RWPE1 (cell line): Measurements from ENCODE around the gene IFT122.

Experiments used
- CTCF ChIA-PET: fragments of 350-600 bp; sonication (Branson Sonifier 250); formaldehyde crosslinking; extraction: SDS; loops from one replicate; lab custom pipeline; 2021; lab: Yijun Ruan, JAX
- POLR2A ChIA-PET: fragments of 400-600 bp; formaldehyde crosslinking; extraction: SDS; loops from one replicate; lab custom pipeline; 2020; ENCODE audit warnings: antibody characterized with exemption; ENCODE audit not compliant: low non-redundant PET; lab: Yijun Ruan, JAX
- DNase-seq: peaks from one replicate; pipeline ENCODE4 v3.0.0; 2012; ENCODE audit warnings: low spot score
- H3K27ac ChIP-seq: fragments of 450-650 bp; 2 replicates; pipeline ENCODE4 v1.5.1; 2017
- TF ChIP-seq, protein P1 (sequence below): fragments of 450-650 bp; conservative IDR thresholded peaks from 2 replicates; pipeline ENCODE4 v1.5.1; 2017; ENCODE audit warnings: low read depth, mild to moderate bottlenecking

Gene IFT122

GRCh38 chr3:129528589-129529100 is 88.6 kb downstream of the IFT122 start, which contains the start of gene RHO:
Gene RHO (plus strand): TSS chr3:129528639. CDS start chr3:129528734, 95 bp downstream.
- TF ChIP-seq, protein P1, sequence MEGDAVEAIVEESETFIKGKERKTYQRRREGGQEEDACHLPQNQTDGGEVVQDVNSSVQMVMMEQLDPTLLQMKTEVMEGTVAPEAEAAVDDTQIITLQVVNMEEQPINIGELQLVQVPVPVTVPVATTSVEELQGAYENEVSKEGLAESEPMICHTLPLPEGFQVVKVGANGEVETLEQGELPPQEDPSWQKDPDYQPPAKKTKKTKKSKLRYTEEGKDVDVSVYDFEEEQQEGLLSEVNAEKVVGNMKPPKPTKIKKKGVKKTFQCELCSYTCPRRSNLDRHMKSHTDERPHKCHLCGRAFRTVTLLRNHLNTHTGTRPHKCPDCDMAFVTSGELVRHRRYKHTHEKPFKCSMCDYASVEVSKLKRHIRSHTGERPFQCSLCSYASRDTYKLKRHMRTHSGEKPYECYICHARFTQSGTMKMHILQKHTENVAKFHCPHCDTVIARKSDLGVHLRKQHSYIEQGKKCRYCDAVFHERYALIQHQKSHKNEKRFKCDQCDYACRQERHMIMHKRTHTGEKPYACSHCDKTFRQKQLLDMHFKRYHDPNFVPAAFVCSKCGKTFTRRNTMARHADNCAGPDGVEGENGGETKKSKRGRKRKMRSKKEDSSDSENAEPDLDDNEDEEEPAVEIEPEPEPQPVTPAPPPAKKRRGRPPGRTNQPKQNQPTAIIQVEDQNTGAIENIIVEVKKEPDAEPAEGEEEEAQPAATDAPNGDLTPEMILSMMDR, result no peak
- no peak for DNase-seq
- CTCF ChIA-PET, result no interaction called here
- POLR2A ChIA-PET, result no interaction called here
- no peak within 1 kb of the TSS for H3K27ac ChIP-seq

- ChIA-PET CTCF (no interaction called here), POLR2A (no interaction called here)
- H3K27ac ChIP-seq, result no peak overlapping the region
- no peak for DNase-seq
- TF ChIP-seq, protein P1, result no peak
Measured at GRCh38 chr3:129529436-129530210, 89.6 kb downstream of the IFT122 start.

- DNase-seq, result no peak
- TF ChIP-seq, protein P1, result no peak
- H3K27ac ChIP-seq, result no peak overlapping the region
- ChIA-PET CTCF (no interaction called here), POLR2A (no interaction called here)
Measured at GRCh38 chr3:129530251-129530791, 90.3 kb downstream of the IFT122 start.

- ChIA-PET CTCF (no interaction called here), POLR2A (no interaction called here)
- DNase-seq, result no peak
- TF ChIP-seq, protein P1, result no peak
- H3K27ac ChIP-seq, result no peak overlapping the region
Measured at GRCh38 chr3:129530821-129531220, 90.8 kb downstream of the IFT122 start.

GRCh38 chr3:129531699-129532098 is 91.7 kb downstream of the IFT122 start:
- POLR2A ChIA-PET, result no interaction called here
- no peak overlapping the region for H3K27ac ChIP-seq
- TF ChIP-seq, protein P1, result no peak
- DNase-seq, result no peak
- CTCF ChIA-PET, result no interaction called here

GRCh38 chr3:129532261-129532660 is 92.2 kb downstream of the IFT122 start:
- ChIA-PET POLR2A (no interaction called here), CTCF (no interaction called here)
- TF ChIP-seq, protein P1, result no peak
- no peak for DNase-seq
- no peak overlapping the region for H3K27ac ChIP-seq
